Neuronal stem cell (in vitro differentiated cells): ENCODE data around the gene GAS7.

Experiments
- DNase-seq: peaks from one replicate; pipeline ENCODE4 v3.0.0-alpha.2; 2013; ENCODE audit warnings: low spot score
- H2AFZ ChIP-seq: one replicate; pipeline ENCODE4 v1.6.1; 2013; ENCODE audit warnings: mild to moderate bottlenecking, low read length, inconsistent platforms
- H2AK5ac ChIP-seq: 2 replicates; pipeline ENCODE4 v1.6.1; 2013; ENCODE audit warnings: low read depth, mild to moderate bottlenecking, inconsistent platforms, low read length, moderate library complexity, mixed read lengths
- H2BK120ac ChIP-seq: 2 replicates; pipeline ENCODE4 v1.6.1; 2013; ENCODE audit warnings: low read depth, mild to moderate bottlenecking, inconsistent platforms, low read length, moderate library complexity, mixed read lengths
- H2BK12ac ChIP-seq: one replicate; pipeline ENCODE4 v1.6.1; 2013; ENCODE audit warnings: low read length, inconsistent platforms
- H2BK15ac ChIP-seq: 2 replicates; pipeline ENCODE4 v1.6.1; 2013; ENCODE audit warnings: mild to moderate bottlenecking, low read length, inconsistent platforms, mixed read lengths
- H2BK5ac ChIP-seq: one replicate; pipeline ENCODE4 v1.6.1; 2013; ENCODE audit warnings: inconsistent platforms, mild to moderate bottlenecking, low read length, moderate library complexity
- H3K14ac ChIP-seq: one replicate; pipeline ENCODE4 v1.6.1; 2013; ENCODE audit warnings: low read length, inconsistent platforms
- H3K18ac ChIP-seq: 2 replicates; pipeline ENCODE4 v1.6.1; 2013; ENCODE audit warnings: low read length, inconsistent platforms
- H3K23ac ChIP-seq: 2 replicates; pipeline ENCODE4 v1.6.1; 2013; ENCODE audit warnings: low read depth, mild to moderate bottlenecking, mixed read lengths, low read length, inconsistent platforms; ENCODE audit not compliant: poor library complexity
- H3K27ac ChIP-seq: replicated peaks from 3 replicates; pipeline ENCODE4 v1.5.1; 2013; ENCODE audit warnings: low read length, inconsistent platforms
- H3K27me3 ChIP-seq, 3 experiments: 2 replicates each; pipeline ENCODE4 v1.6.1; 2013; ENCODE audit warnings: low read length in 3 of 3, mild to moderate bottlenecking in 2 of 3, inconsistent platforms in 1 of 3, low read depth in 1 of 3, mixed read lengths in 1 of 3, moderate library complexity in 1 of 3; ENCODE audit not compliant: control insufficient read depth in 3 of 3, insufficient read depth in 3 of 3
- H3K36me3 ChIP-seq, 2 donors: replicated peaks in 1 of 2; 2 replicates each; pipeline ENCODE4 v1.6.1; 2013; ENCODE audit warnings: low read length in 2 of 2; ENCODE audit not compliant: control insufficient read depth in 2 of 2, insufficient read depth in 2 of 2
- H3K4ac ChIP-seq: 2 replicates; pipeline ENCODE4 v1.6.1; 2013; ENCODE audit warnings: inconsistent platforms, mild to moderate bottlenecking, low read length, moderate library complexity
- H3K4me1 ChIP-seq, 2 donors: 1 replicate in 1 of 2; 2 replicates in 1 of 2; pipeline ENCODE4 v1.6.1; 2013; ENCODE audit warnings: low read length in 2 of 2, low read depth in 1 of 2; ENCODE audit not compliant: control insufficient read depth in 2 of 2, insufficient read depth in 1 of 2
- H3K4me2 ChIP-seq: one replicate; pipeline ENCODE4 v1.6.1; 2013; ENCODE audit warnings: mild to moderate bottlenecking, low read length, inconsistent platforms; ENCODE audit not compliant: insufficient read depth, poor library complexity, severe bottlenecking
- H3K4me3 ChIP-seq, 2 donors: 2 replicates each; pipeline ENCODE4 v1.5.1; 2013; ENCODE audit warnings: low read length in 2 of 2, mild to moderate bottlenecking in 2 of 2, inconsistent platforms in 1 of 2, moderate library complexity in 1 of 2
- H3K79me1 ChIP-seq: one replicate; pipeline ENCODE4 v1.6.1; 2013; ENCODE audit warnings: low read depth, mild to moderate bottlenecking, inconsistent platforms, low read length, moderate library complexity
- H3K9ac ChIP-seq: one replicate; pipeline ENCODE4 v1.6.1; 2013; ENCODE audit warnings: mild to moderate bottlenecking, low read depth, low read length, inconsistent platforms; ENCODE audit not compliant: poor library complexity
- H3K9me3 ChIP-seq, 2 donors: replicated peaks in 1 of 2; 2 replicates each; pipeline versions ENCODE3 to v1.6.1; 2013; ENCODE audit warnings: low read length in 2 of 2, mild to moderate bottlenecking in 2 of 2, inconsistent platforms in 1 of 2, low read depth in 1 of 2, mixed read lengths in 1 of 2, moderate library complexity in 1 of 2; ENCODE audit not compliant: control insufficient read depth in 2 of 2, insufficient read depth in 1 of 2
- H4K8ac ChIP-seq: one replicate; pipeline ENCODE4 v1.6.1; 2013; ENCODE audit warnings: low read depth, mild to moderate bottlenecking, inconsistent platforms, low read length, moderate library complexity
- H4K91ac ChIP-seq: one replicate; pipeline ENCODE4 v1.6.1; 2013; ENCODE audit warnings: low read length, low read depth, mild to moderate bottlenecking, inconsistent platforms; ENCODE audit not compliant: poor library complexity
- WGBS, 2 donors: extraction: QIAGEN DNeasy Blood & Tissue Kit; methylation state at CpG; one replicate each; pipeline ENCODE4 v1.1.7; 2013; ENCODE audit warnings: missing lambda C conversion rate in 2 of 2, mixed read lengths in 1 of 2; ENCODE audit not compliant: insufficient read length in 2 of 2, insufficient replicate concordance in 1 of 2; ENCODE audit errors: extremely low coverage in 2 of 2; 5-methylcytosine and 5-hydroxymethylcytosine counted together

Gene GAS7

GRCh38 chr17:9977180-9977575 is 221.2 kb downstream of the GAS7 start:
- no peak overlapping the region for H3K23ac ChIP-seq
- WGBS, 2 donors = no CpG with 5 or more reads among the region's 3 CpGs
- H2BK12ac ChIP-seq = no peak overlapping the region
- H2AK5ac ChIP-seq = no peak overlapping the region
- H3K4ac ChIP-seq = no peak overlapping the region
- no peaks in the 10 kb centered on the region for H3K36me3 ChIP-seq
- no peak overlapping the region for H3K9ac ChIP-seq
- no peaks in the 10 kb centered on the region for H3K27me3 ChIP-seq
- H3K27ac ChIP-seq = no peak overlapping the region
- no peak overlapping the region for H4K91ac ChIP-seq
- H4K8ac ChIP-seq = no peak overlapping the region
- H3K14ac ChIP-seq = no peak overlapping the region
- no peak overlapping the region for H3K4me3 ChIP-seq
- H2BK120ac ChIP-seq = no peak overlapping the region
- H2AFZ ChIP-seq = no peak overlapping the region
- no peaks in the 10 kb centered on the region for H3K79me1 ChIP-seq
- H3K18ac ChIP-seq = no peak overlapping the region
- no peaks in the 10 kb centered on the region for H3K9me3 ChIP-seq
- no peak overlapping the region for H2BK15ac ChIP-seq
- peaks cover 0 to 8% of the 10 kb centered on the region in 2 donors for H3K4me1 ChIP-seq
- no peak overlapping the region for H3K4me2 ChIP-seq
- H2BK5ac ChIP-seq = no peak overlapping the region
- DNase-seq = no peak

DNA sequence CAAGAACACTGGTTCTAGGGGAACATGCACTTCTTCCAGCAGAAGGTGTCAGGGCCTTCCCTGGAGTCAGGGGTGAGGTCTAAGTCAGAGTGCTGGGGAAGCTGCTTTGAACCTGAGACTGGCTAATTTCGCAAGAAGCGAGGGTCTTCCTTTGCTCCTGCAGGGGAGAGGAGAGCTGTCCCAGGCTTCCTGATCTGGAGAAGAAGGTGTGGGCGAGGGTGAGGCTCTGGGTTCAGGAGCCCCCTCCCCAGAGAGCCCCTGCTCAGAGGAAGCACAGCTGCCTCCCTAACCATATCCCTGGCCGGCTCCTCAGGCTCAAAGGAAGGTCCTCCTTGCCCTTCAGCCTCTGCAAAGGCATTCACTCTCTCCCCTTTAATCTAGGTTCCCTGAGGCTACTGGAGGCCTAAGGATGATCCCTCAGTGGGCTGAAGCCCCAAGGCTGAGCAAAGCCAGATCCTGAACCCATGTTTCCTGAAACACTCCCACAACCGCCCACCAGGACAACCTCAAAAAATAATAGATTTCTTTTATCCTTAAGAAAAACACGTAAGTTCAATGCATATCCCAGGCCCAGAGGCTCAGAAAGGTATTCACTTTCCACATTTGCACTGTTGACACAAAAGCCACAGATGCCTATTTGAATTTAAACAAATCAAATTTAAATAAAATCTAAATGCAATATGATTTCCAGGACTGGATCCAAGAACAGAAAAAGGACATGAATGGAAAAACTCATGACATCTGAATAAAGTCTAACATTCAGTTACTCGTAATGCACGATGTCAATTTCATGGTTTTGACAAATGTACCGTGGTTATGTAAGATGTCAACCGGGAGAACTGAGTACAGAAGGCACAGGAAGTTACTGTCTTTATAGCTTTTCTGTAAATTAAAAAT is 221.9 kb downstream of the GAS7 start:
- Histone ChIP-seq H2BK15ac (no peak overlapping the region), H3K18ac (peak overlapping the region; percentile 9), H4K91ac (no peak overlapping the region), H3K4me2 (no peak overlapping the region), H3K9ac (no peak overlapping the region), H3K4me1 (peaks cover 0 to 12% of the 10 kb centered on the region in 2 donors), H2BK12ac (no peak overlapping the region), H3K79me1 (no peaks in the 10 kb centered on the region), H3K4ac (no peak overlapping the region), H4K8ac (no peak overlapping the region), H3K9me3 (no peaks in the 10 kb centered on the region), H3K36me3 (no peaks in the 10 kb centered on the region), H3K27me3 (no peaks in the 10 kb centered on the region), H3K27ac (no peak overlapping the region), H2BK5ac (no peak overlapping the region), H3K23ac (no peak overlapping the region), H2BK120ac (no peak overlapping the region), H3K4me3 (no peak overlapping the region), H3K14ac (no peak overlapping the region), H2AFZ (no peak overlapping the region), H2AK5ac (no peak overlapping the region)
- WGBS, 2 donors = no CpG with 5 or more reads among the region's 10 CpGs
- no peak for DNase-seq

DNA sequence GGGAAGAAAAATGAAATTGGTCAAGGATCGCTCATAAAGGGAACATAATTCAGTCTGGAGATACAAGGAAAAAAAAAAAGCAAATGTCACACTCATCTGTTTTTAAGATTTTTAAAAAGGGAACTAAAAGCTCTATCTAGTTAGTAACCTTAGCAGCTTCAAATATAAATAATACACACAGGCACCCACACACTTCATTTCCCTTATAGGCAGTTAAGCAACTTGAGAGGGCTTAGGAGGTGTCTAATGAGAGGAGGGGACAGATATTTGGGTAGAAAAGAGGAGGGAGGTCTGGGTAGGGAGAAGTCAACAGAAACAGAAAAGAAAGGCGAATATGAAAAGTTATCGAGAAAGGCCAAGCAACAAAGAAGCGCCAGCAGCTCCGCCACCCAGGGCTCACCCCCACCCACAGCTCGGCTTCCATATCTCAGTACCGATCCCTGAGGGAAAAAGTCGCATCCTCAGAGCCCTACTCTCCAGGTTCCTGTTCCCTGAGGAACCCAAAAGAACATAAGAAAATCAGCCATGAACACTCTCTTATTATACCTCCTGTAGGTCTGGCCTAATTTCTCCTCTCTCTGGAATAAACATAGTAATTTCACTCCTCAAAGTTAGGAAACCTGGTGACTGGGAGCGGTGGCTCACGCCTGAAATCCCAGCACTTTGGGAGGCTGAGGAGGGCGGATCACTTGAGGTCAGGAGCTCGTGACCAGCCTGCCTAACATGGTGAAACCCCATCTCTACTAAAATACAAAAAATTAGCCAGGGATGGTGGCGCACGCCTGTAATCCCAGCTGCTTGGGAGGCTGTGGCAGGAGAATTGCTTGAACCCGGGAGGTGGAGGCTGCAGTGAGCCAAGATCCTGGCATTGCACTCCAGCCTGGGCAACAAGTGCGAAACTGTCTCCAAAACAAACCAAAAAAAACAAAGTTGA is 223.7 kb downstream of the GAS7 start:
- Histone ChIP-seq H3K4ac (no peak overlapping the region), H3K23ac (no peak overlapping the region), H2AFZ (no peak overlapping the region), H4K91ac (no peak overlapping the region), H2BK5ac (no peak overlapping the region), H4K8ac (no peak overlapping the region), H3K9ac (no peak overlapping the region), H3K14ac (no peak overlapping the region), H2BK12ac (no peak overlapping the region), H3K27ac (no peak overlapping the region), H3K4me1 (peaks cover 0 to 12% of the 10 kb centered on the region in 2 donors), H3K4me2 (no peak overlapping the region), H3K18ac (no peak overlapping the region), H2AK5ac (no peak overlapping the region), H3K27me3 (no peaks in the 10 kb centered on the region), H3K36me3 (no peaks in the 10 kb centered on the region), H3K4me3 (no peak overlapping the region), H2BK15ac (no peak overlapping the region), H2BK120ac (no peak overlapping the region), H3K9me3 (no peaks in the 10 kb centered on the region), H3K79me1 (no peaks in the 10 kb centered on the region)
- no CpG with 5 or more reads among the region's 16 CpGs for WGBS, 2 donors
- no peak for DNase-seq
